GM18502 (cell line): Measurements from ENCODE around the gene MAPK9.

Experiments used
- ATAC-seq: cut with Tn5 transposase; IDR thresholded peaks from one replicate; pipeline ENCODE4 v1.9.1; 2021; ENCODE audit warnings: mild to moderate bottlenecking; ENCODE audit not compliant: unreplicated experiment, poor library complexity

The MAPK9 gene

GRCh38 chr5:180251141-180251540 is 40.7 kb downstream of the MAPK9 start:
- no peak for ATAC-seq

GRCh38 chr5:180250329-180250728 is 41.6 kb downstream of the MAPK9 start:
- ATAC-seq: no peak

GRCh38 chr5:180241600-180241999 is 50.3 kb downstream of the MAPK9 start:
- ATAC-seq: no peak

- ATAC-seq: no peak
These were observed 53.3 kb downstream of the MAPK9 start for GRCh38 chr5:180238631-180239030.

GRCh38 chr5:180235846-180236245 is 56.0 kb downstream of the MAPK9 start:
- ATAC-seq: no peak

- no peak for ATAC-seq
These were observed 56.8 kb downstream of the MAPK9 start for GRCh38 chr5:180235077-180235476.

GRCh38 chr5:180234271-180234670 is 57.6 kb downstream of the MAPK9 start:
- no peak for ATAC-seq

- ATAC-seq: no peak
These were observed 58.2 kb downstream of the MAPK9 start for GRCh38 chr5:180233729-180234128.

- no peak for ATAC-seq
These were observed 61.9 kb downstream of the MAPK9 start for GRCh38 chr5:180230017-180230416.

GRCh38 chr5:180222056-180222455 is 69.8 kb downstream of the MAPK9 start:
- ATAC-seq: no peak

GRCh38 chr5:180217797-180218196 is 74.1 kb downstream of the MAPK9 start:
- no peak for ATAC-seq

GRCh38 chr5:180216646-180217171 is 75.2 kb downstream of the MAPK9 start:
- ATAC-seq: no peak

GRCh38 chr5:180215783-180216630 is 75.9 kb downstream of the MAPK9 start:
- ATAC-seq: no peak

GRCh38 chr5:180214870-180215770 is 76.8 kb downstream of the MAPK9 start:
- ATAC-seq: no peak

- no peak for ATAC-seq
These were observed 78.2 kb downstream of the MAPK9 start for GRCh38 chr5:180213657-180214207.

- ATAC-seq: no peak
These were observed 78.7 kb downstream of the MAPK9 start for GRCh38 chr5:180213256-180213600.

- no peak for ATAC-seq
These were observed 79.3 kb downstream of the MAPK9 start for GRCh38 chr5:180212363-180213255.

GRCh38 chr5:180211761-180212035 is 80.2 kb downstream of the MAPK9 start:
- ATAC-seq: no peak

GRCh38 chr5:180210961-180211760 is 80.7 kb downstream of the MAPK9 start:
- ATAC-seq: no peak
